Mammary epithelial cell (primary cell): ENCODE results near the gene CCL23.

ENCODE experiments used
- EZH2 ChIP-seq: IDR thresholded peaks from 2 replicates; pipeline ENCODE4 v1.6.1; 2012; ENCODE audit warnings: low read length, inconsistent platforms, borderline replicate concordance
- TF ChIP-seq, protein P1 (sequence below), 2 donors: IDR thresholded peaks in 1 of 2; conservative IDR thresholded peaks in 1 of 2; 2 replicates each; pipeline ENCODE4 v1.5.1; 2011 to 2012; ENCODE audit warnings: inconsistent platforms in 2 of 2, low read length in 2 of 2, mild to moderate bottlenecking in 2 of 2, control low read depth in 1 of 2, low read depth in 1 of 2; ENCODE audit not compliant: insufficient read depth in 1 of 2; ENCODE audit errors: extremely low read depth in 1 of 2

DNA sequence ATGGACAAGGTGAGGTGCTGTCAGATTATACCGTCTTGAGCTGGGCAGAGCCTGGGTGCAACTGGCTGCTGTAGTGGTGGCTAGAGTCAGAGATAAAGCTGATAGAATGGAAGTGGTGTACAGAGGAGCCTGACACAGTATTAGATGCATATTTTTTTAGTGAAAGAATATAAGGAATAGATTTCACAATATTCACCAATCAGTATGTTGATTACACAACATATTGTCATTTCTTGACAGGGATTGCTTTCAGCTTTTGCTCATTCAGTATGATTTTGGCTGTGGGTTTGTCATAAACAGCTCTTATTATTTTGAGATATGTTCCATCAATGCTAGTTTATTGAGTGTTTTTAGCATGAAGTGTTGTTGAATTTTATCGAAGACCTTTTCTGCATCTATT, 1.7 kb upstream of the CCL23 start:
- TF ChIP-seq, protein P1, sequence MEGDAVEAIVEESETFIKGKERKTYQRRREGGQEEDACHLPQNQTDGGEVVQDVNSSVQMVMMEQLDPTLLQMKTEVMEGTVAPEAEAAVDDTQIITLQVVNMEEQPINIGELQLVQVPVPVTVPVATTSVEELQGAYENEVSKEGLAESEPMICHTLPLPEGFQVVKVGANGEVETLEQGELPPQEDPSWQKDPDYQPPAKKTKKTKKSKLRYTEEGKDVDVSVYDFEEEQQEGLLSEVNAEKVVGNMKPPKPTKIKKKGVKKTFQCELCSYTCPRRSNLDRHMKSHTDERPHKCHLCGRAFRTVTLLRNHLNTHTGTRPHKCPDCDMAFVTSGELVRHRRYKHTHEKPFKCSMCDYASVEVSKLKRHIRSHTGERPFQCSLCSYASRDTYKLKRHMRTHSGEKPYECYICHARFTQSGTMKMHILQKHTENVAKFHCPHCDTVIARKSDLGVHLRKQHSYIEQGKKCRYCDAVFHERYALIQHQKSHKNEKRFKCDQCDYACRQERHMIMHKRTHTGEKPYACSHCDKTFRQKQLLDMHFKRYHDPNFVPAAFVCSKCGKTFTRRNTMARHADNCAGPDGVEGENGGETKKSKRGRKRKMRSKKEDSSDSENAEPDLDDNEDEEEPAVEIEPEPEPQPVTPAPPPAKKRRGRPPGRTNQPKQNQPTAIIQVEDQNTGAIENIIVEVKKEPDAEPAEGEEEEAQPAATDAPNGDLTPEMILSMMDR (conservative IDR thresholded peaks at IDR 0.05 in 1 of 2, IDR thresholded peaks at IDR 0.05 in 1 of 2; ENCODE audit: extremely low read depth in 1 of 2, insufficient read depth in 1 of 2, low read depth in 1 of 2, low read length in 2 of 2): no peak
- TF ChIP-seq EZH2: no peak
